K562 (cell line): ENCODE measurements around the gene LRFN3. TPM values are rescaled to one million over a fixed set of nuclear protein-coding genes. Genes with fewer than 3 reads are reported as not detected.
A peak's percentile ranks its signal among the peaks of the same experiment; 100 is the strongest.

Experiments used
- CAMTA2 ChIP-seq: fragments of 250-450 bp; sonication (Bioruptor Pico); conservative IDR thresholded peaks from 2 replicates; pipeline ENCODE4 v1.5.1; 2022
- CC2D1A ChIP-seq: fragments of 450-650 bp; IDR thresholded peaks from 2 replicates; pipeline ENCODE4 v1.6.1; 2017; ENCODE audit warnings: mild to moderate bottlenecking
- CCAR2 ChIP-seq: fragments of 200-400 bp; formaldehyde crosslinking; IDR thresholded peaks from 2 replicates; pipeline ENCODE4 v1.6.1; 2017; ENCODE audit warnings: mild to moderate bottlenecking, low read depth, low read length
- CHD4 ChIP-seq: fragments of 200-600 bp; sonication (generic); IDR thresholded peaks from 3 replicates; pipeline ENCODE4 v1.6.1; 2012; ENCODE audit warnings: low read depth, mild to moderate bottlenecking, mixed read lengths, low read length, inconsistent platforms; ENCODE audit not compliant: insufficient read depth, insufficient replicate concordance, poor library complexity, severe bottlenecking
- FOXA3 ChIP-seq, 2 experiments: fragments of 450-650 bp in 1 of 2; sonication (generic) in 1 of 2; formaldehyde crosslinking; IDR thresholded peaks in 1 of 2; conservative IDR thresholded peaks in 1 of 2; 2 replicates each; pipeline versions ENCODE4 v1.4.0 to v1.8.0; 2020 to 2022; ENCODE audit warnings: mild to moderate bottlenecking in 2 of 2, missing genetic modification reagents in 1 of 2
- FOXK2 ChIP-seq, 2 experiments: fragments of 450-650 bp; IDR thresholded peaks in 1 of 2; conservative IDR thresholded peaks in 1 of 2; 2 replicates each; pipeline ENCODE4 v1.6.1; 2016; ENCODE audit warnings: low read depth in 2 of 2, mild to moderate bottlenecking in 1 of 2
- FUS ChIP-seq: fragments of 200-400 bp; formaldehyde crosslinking; optimal IDR thresholded peaks from 2 replicates; pipeline ENCODE3; 2017; ENCODE audit warnings: low read depth, low read length
- HOXB6 ChIP-seq: fragments of 250-450 bp; sonication (Bioruptor Pico); IDR thresholded peaks from 2 replicates; pipeline ENCODE4 v1.5.1; 2022; ENCODE audit warnings: mild to moderate bottlenecking, borderline replicate concordance
- IRF1 ChIP-seq: sonication (generic); formaldehyde crosslinking; IDR thresholded peaks from 2 replicates; pipeline ENCODE4 v1.8.0; 2022; ENCODE audit warnings: missing genetic modification reagents, mild to moderate bottlenecking, borderline replicate concordance
- MAFK ChIP-seq: IDR thresholded peaks from 2 replicates; pipeline ENCODE4 v1.6.1; 2011; ENCODE audit warnings: low read length, improper control_type of control experiment
- MAX ChIP-seq: sonication (generic); formaldehyde crosslinking; IDR thresholded peaks from 2 replicates; pipeline ENCODE4 v1.9.0; 2022; ENCODE audit warnings: mild to moderate bottlenecking, missing genetic modification reagents
- MTA3 ChIP-seq: fragments of 450-650 bp; formaldehyde crosslinking; IDR thresholded peaks from 2 replicates; pipeline ENCODE4 v1.6.1; 2017; ENCODE audit warnings: mild to moderate bottlenecking, borderline replicate concordance
- NFRKB ChIP-seq: fragments of 450-650 bp; IDR thresholded peaks from 2 replicates; pipeline ENCODE4 v1.6.1; 2016; ENCODE audit warnings: low read depth
- PTTG1 ChIP-seq: fragments of 450-650 bp; IDR thresholded peaks from 2 replicates; pipeline ENCODE4 v1.6.1; 2016; ENCODE audit warnings: low read depth, mild to moderate bottlenecking, missing genetic modification characterization, missing compliant biosample characterization
- SMC3 ChIP-seq: conservative IDR thresholded peaks from 2 replicates; pipeline ENCODE4 v1.6.1; 2011; ENCODE audit warnings: low read depth, low read length, improper control_type of control experiment; ENCODE audit not compliant: insufficient read depth
- TFAM ChIP-seq: fragments of 250-450 bp; sonication (Bioruptor Pico); conservative IDR thresholded peaks from 2 replicates; pipeline ENCODE4 v1.5.0; 2021; ENCODE audit warnings: mild to moderate bottlenecking, moderate library complexity
- TRIM24 ChIP-seq, 2 experiments: fragments of 450-650 bp; IDR thresholded peaks; 2 replicates each; pipeline ENCODE4 v1.6.1; 2016
- ZNF584 ChIP-seq: fragments of 200-800 bp; sonication (Bioruptor generic); IDR thresholded peaks from 2 replicates; pipeline ENCODE4 v1.6.1; 2016; ENCODE audit warnings: low read depth, mild to moderate bottlenecking, missing genetic modification characterization, missing compliant biosample characterization
- ZNF592 ChIP-seq: fragments of 450-650 bp; IDR thresholded peaks from 2 replicates; pipeline ENCODE4 v1.6.1; 2017; ENCODE audit warnings: antibody characterized with exemption, mild to moderate bottlenecking
- ZNF699 ChIP-seq: fragments of 250-450 bp; sonication (Bioruptor Pico); IDR thresholded peaks from 2 replicates; pipeline ENCODE4 v1.8.0; 2021; ENCODE audit warnings: mild to moderate bottlenecking, moderate library complexity; ENCODE audit not compliant: insufficient replicate concordance
- ZNF75A ChIP-seq: fragments of 450-650 bp; formaldehyde crosslinking; IDR thresholded peaks from 2 replicates; pipeline ENCODE4 v1.4.0; 2020; ENCODE audit warnings: mild to moderate bottlenecking
- ZSCAN29 ChIP-seq: fragments of 450-650 bp; IDR thresholded peaks from 2 replicates; pipeline ENCODE4 v1.6.1; 2017
- polyA plus RNA-seq, 8 experiments: library from polyadenylated mRNA; depleted of rRNA in 4 of 8; stranded (reverse) in 5 of 8; unstranded in 3 of 8; fragments of >200 nt; fragmentation: Nextera tagmentation in 2 of 8; fragmentation: Illumina TruSeq in 1 of 8; extraction: Ambion mirVana in 2 of 8; extraction: Trizol in 1 of 8; gene quantifications; 2 replicates each; pipeline versions ENCODE4 v1.2.1 to v1.2.3, GENCODE V29; 2011 to 2014; ENCODE audit warnings: inconsistent platforms in 1 of 8, missing spikeins in 1 of 8
- total RNA-seq, 7 experiments: library from RNA; depleted of rRNA in 6 of 7; stranded (reverse); fragments of >200 nt in 6 of 7; fragmentation: Illumina TruSeq in 2 of 7; extraction: Trizol in 2 of 7; gene quantifications; 2 replicates each; pipeline versions ENCODE4 v1.2.1 to v1.2.3, GENCODE V29; 2011 to 2021; ENCODE audit warnings: low replicate concordance in 1 of 7
- TF ChIP-seq, protein P1 (sequence below): sonication (generic); formaldehyde crosslinking; IDR thresholded peaks from 2 replicates; pipeline ENCODE4 v1.8.0; 2023; ENCODE audit warnings: mild to moderate bottlenecking, missing genetic modification reagents

Gene LRFN3
- total and polyA plus RNA-seq, 9 of the 15 experiments (the other 6 are each of a cell fraction or from before 2014, with no cell fraction given) = 0.03 to 0.12 (median 0.11) TPM; not detected in 6

GRCh38 chr19:35903550-35904179 lies 32.5 kb upstream of the LRFN3 start (continued):
- TF ChIP-seq, protein P1, sequence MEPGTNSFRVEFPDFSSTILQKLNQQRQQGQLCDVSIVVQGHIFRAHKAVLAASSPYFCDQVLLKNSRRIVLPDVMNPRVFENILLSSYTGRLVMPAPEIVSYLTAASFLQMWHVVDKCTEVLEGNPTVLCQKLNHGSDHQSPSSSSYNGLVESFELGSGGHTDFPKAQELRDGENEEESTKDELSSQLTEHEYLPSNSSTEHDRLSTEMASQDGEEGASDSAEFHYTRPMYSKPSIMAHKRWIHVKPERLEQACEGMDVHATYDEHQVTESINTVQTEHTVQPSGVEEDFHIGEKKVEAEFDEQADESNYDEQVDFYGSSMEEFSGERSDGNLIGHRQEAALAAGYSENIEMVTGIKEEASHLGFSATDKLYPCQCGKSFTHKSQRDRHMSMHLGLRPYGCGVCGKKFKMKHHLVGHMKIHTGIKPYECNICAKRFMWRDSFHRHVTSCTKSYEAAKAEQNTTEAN (CRISPR knock-in tag) = no peak
- no peak for TF ChIP-seq HOXB6 (CRISPR knock-in tag)
- TF ChIP-seq NFRKB = no peak
- TF ChIP-seq ZNF584 (CRISPR knock-in tag) = no peak
- no peak for TF ChIP-seq ZNF75A (CRISPR knock-in tag)
- TF ChIP-seq ZNF699 (CRISPR knock-in tag) = no peak
- TF ChIP-seq CCAR2 = no peak
- TF ChIP-seq ZSCAN29 = no peak
- TF ChIP-seq CAMTA2 = no peak
- no peak for TF ChIP-seq SMC3
- TF ChIP-seq IRF1 = no peak
- TF ChIP-seq FUS = no peak
- no peak for TF ChIP-seq PTTG1 (tag)
- no peak for TF ChIP-seq FOXK2 (conservative IDR thresholded peaks at IDR 0.05 in 1 of 2, IDR thresholded peaks at IDR 0.05 in 1 of 2; ENCODE audit: low read depth in 2 of 2)
- peak; percentile 98 for TF ChIP-seq MAX (CRISPR knock-in tag)
- 0 out of 2 replicates have a peak, but pooled peaks have one; percentile 51 for TF ChIP-seq MTA3
- TF ChIP-seq ZNF592 = peak; percentile 60; the same call in 1 of the 2 replicates
- TF ChIP-seq CHD4 = no peak
- TF ChIP-seq TFAM (CRISPR knock-in tag) = no peak
- no peak for TF ChIP-seq TRIM24 (IDR thresholded peaks at IDR 0.05)
- TF ChIP-seq MAFK = no peak
- peak in 1 of 2 experiments; percentile 25; a peak in 1 of 4 replicates for TF ChIP-seq FOXA3 (CRISPR knock-in tag; conservative IDR thresholded peaks at IDR 0.05 in 1 of 2, IDR thresholded peaks at IDR 0.05 in 1 of 2)
- TF ChIP-seq CC2D1A = no peak
